NCI-H446 (cell line): ENCODE results near the gene ARL4A.
"Not testable (repeated sequence)": the region's sequence is repeated elsewhere in the genome, so short reads cannot be mapped to it uniquely, and the experiment has no call there.

Source experiments
- DNase-seq, 2 experiments: peaks; one replicate each; lab custom pipeline; 2025; lab: John Stamatoyannopoulos, UW

ARL4A gene, protein sequence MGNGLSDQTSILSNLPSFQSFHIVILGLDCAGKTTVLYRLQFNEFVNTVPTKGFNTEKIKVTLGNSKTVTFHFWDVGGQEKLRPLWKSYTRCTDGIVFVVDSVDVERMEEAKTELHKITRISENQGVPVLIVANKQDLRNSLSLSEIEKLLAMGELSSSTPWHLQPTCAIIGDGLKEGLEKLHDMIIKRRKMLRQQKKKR

GRCh38 chr7:12686891-12687717 lies at the start of gene ARL4A:
ARL4A (plus strand) TSS chr7:12687633; CDS start chr7:12688255, 622 bp downstream.
- DNase-seq = peak; percentile 97 to 99

GRCh38 chr7:12637819-12638592 lies 49.4 kb upstream of the ARL4A start:
- peak; percentile 14 to 56 for DNase-seq

- peak; percentile 7 to 77 for DNase-seq
Observed at GRCh38 chr7:12638851-12639456, 48.5 kb upstream of the ARL4A start.

DNA sequence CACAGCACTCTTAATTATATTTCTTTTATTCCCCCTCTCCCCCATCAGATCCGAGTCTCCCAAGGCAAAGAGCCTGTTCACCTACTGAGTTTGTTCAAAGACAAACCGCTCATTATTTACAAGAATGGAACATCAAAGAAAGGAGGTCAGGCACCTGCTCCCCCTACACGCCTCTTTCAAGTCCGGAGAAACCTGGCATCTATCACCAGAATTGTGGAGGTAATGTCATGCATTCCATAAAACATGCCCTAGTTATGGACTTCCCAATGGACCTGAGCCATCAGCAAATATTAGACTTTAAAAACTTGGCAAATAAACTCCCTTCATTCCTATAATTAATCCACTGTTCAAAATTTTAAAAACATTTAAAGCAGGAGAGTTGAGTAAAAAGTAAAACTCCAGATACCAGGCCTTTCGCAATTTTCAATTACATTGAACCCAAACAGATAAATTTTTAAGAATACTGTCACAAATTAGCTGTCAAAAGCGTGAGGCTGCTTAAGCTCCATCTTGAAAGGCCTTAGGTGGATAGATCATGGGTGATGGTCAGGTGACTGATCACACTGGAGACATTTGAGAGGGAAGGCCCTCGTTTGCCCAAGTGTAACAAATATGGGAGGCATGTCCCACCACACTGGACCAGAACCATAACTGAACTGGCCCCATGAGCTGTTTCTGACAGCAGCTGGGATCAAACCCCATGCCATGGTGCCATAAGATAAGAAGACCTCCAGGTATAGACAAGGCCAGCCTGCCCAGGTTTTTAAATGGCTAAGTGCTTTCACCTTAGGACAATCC lies 46.9 kb upstream of the ARL4A start:
- no peak for DNase-seq

DNA sequence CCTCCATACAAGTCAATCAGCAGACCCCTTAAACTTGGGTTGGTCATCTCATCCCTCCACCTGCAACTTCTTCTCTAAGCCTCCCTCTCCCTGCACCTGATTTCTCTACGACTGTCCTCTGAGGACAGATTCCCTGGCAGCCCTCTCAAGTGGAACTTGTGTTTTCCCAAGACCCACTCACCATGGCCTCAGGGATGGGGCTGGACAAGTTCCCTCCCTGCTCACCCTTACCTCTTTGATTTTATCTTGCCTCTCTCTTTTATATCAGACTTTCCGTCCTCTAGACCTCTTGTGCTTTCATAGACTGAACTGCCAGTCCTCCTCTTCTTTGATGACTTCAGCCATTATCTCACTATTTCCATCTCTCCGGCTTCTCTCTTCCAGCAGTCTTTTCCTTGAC lies 46.2 kb upstream of the ARL4A start:
- DNase-seq = no peak

- no peak for DNase-seq
Observed at GRCh38 chr7:12642508-12642907, 44.9 kb upstream of the ARL4A start.

- no peak for DNase-seq
Observed at GRCh38 chr7:12643001-12643643, 44.3 kb upstream of the ARL4A start.

GRCh38 chr7:12643644-12644043 lies 43.8 kb upstream of the ARL4A start:
- no peak for DNase-seq

DNA sequence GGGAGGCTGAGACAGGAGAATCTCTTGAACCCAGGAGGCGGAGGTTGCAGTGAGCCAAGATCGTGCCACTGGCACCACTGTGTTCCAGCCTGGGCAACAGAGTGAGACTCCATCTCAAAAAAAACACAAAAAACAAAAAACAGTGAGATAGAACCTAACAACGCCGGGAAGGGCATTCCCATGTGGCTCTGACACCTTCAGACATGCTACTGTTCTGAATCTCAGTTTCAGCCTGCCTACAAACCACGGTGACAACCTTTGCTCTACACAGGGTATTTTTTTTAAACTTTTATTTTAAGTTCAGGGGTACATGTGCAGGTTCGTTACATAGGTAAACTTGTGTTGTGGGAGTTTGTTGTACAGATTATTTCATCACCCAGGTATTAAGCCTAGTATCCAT lies 42.2 kb upstream of the ARL4A start:
- not testable (repeated sequence) for DNase-seq

GRCh38 chr7:12646139-12646538 lies 41.3 kb upstream of the ARL4A start:
- DNase-seq = no peak

DNA sequence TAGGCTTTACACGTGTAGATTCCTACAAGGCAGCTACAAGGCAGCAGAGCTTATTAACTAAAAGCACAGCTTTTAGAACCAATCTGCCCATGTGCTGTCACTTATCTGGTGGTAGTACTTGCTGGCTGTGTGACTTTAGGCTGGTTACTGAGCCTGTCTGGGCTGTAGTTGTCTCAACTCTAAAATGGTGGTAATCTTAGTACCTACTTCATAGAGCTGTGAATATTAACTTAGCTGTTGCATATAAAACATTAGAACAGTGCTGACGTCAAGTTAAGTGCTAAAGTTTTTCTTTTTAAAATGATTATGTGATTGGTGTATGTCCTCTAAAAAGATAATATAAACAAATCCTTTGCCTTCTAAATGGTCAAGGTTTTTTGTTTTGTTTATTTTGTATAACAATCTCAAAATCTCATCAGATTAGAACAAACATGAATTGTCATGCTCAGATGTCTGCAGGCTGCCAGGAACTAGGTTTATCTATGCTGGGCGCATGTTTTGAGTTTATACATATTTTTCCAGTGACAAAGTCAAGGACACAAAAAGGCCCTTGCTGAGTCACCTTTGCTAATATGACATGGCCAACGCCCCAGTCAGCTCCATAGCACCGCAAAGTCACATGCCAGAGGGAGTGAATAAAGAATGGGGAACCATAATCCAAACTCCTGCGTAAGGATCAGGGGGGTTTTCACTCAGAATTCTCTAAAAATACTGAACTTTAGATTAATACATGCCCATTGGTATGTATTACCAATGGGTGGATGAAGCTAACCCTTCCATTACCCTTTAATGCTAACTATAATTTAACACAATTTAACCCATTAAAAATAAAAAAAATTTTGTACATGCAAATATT lies 39.8 kb upstream of the ARL4A start:
- DNase-seq = no peak

DNA sequence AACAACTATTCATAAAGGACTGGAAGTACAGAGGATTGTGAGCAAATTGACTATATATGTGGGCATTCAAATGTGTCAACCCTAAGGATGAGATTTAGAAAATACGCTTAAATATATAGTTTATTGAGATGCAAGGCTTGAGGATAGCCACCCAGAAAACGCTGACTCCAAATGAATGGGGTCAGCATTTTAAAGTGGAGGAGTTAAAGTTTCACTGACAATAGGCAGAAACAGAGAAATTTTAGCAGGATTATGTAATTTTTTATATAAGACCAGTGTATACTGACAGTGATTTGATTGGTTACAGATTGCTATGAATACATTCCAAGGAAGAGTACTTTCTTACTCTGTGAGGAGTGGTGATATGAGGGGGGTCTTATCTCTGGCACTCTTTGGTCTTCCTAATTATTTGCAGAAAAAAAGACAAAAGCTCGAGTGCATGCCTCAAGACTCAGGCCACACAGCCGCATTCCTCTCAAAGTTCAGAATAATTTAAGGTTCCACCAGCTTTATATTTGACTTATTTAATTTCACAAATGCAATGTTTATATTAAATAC lies 38.6 kb upstream of the ARL4A start:
- DNase-seq = no peak

GRCh38 chr7:12649348-12649747 lies 38.1 kb upstream of the ARL4A start:
- DNase-seq = no peak

- DNase-seq = no peak
Observed at GRCh38 chr7:12650080-12650479, 37.4 kb upstream of the ARL4A start.

DNA sequence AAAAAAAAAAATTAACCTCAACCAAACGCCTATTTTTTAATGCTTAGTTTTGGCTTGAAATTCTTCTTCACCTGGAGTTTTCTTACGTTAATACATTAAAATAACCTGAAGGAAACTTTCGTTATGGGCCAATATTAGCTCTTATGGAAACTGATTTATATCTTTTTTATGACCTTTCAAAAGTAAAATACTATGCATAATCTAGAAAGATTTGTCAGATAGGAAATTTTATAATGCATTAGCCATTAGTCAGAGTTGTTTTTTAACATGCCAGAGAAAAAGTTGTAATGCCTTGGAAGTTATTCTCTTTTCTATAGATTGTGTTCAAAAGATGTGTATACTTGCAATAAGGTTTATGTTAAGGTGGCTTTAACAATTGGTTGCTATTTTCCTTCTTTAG lies 34.3 kb upstream of the ARL4A start:
- no peak for DNase-seq

GRCh38 chr7:12653518-12653917 lies 33.9 kb upstream of the ARL4A start:
- no peak for DNase-seq

DNA sequence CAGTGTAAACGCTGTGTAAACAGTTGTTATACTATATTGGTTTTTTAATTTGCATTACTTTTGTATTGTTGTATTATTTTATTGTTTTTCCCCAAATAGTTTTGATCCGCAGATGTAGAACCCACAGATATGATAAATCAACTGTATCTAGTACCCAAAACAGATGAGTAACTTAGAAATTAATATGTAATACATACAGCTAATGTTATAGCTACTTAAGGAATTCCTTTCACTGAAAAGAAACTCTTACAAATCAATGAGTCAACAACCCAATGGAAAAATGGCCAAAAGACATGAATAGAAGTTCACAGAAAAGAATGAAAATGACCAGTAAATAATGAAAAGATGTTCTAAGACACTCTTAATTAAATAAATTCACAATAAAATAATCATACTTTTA lies 32.3 kb upstream of the ARL4A start:
- DNase-seq = no peak

DNA sequence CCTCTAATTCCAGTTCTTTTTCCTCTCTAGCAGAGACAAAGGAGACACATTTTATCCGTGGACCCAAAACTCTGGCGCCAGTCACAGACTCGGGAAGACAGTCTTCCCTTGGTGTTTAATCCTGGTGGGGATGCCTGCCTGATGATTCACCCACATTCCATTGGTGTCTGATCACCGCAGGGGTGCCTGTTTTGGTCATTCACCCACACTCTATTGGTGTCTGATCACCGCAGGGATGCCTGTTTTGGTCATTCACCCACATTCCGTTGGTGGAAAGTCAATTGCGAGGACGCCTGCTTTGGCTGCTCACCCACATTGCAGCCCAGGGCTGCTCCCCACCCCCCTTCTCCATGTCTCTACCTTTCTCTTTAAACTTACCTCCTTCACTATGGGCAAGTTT lies 27.0 kb upstream of the ARL4A start:
- DNase-seq = not testable (repeated sequence)

DNA sequence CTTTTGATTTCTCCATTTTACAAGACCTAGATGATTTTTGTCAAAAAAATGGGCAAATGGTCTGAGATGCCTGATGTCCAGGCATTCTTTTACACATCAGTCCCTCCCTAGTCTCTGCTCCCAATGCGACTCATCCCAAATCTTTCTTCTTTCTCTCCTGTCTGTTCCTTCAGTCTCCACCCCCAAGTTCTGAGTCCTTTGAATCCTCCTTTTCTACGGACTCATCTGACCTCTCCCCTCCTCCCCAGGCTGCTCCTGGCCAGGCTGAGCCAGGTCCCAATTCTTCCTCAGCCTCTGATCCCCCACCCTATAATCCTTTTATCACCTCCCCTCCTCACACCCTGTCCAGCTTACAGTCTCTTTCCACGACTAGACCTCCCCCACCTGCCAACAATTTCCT lies 26.4 kb upstream of the ARL4A start:
- not testable (repeated sequence) for DNase-seq

DNA sequence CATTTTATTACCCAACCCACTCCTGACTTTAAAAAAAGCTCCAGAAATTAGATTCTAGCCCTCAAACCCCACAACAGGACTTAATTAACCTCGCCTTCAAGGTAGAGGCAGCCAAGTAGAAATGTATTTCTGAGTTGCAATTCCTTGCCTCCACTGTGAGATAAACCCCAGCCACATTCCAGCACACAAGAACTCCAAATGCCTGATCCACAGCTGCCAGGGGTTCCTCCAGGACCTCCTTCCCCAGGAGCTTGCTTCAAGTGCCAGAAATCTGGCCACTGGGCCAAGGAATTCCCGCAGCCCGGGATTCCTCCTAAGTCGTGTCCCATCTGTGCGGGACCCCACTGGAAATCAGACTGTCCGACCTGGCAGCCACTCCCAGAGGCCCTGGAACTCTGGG lies 25.9 kb upstream of the ARL4A start:
- DNase-seq = no peak
